Measurements from ENCODE around the gene CCDC82. TPM values are rescaled to one million over a fixed set of nuclear protein-coding genes. Genes with fewer than 3 reads are reported as not detected.

The CCDC82 gene
- polyA plus RNA-seq, 1 experiment: 4.6 TPM

GRCh38 chr11:96329855-96330510, 59.7 kb downstream of the CCDC82 start:
- CTCF ChIA-PET: interaction anchor here (1.1 kb wide), 1 partner anchor 9 kb away, joined by 4 read pairs; no protein-coding TSS in a partner anchor
- no peaks in the 10 kb centered on the region for H3K27me3 ChIP-seq (ENCODE audit: control insufficient read depth, insufficient read depth, low read length)
- TF ChIP-seq CTCF (IDR thresholded peaks at IDR 0.05; ENCODE audit: insufficient read depth, low read depth, low read length): no peak
- POLR2A ChIA-PET: no interaction called here
- DNase-seq (ENCODE audit: low read depth): no peak
- H3K4me3 ChIP-seq (ENCODE audit: low read depth, low read length): no peak overlapping the region
- H3K36me3 ChIP-seq (ENCODE audit: control insufficient read depth, insufficient read depth, low read length): peaks cover 2% of the 10 kb centered on the region; the same call in 1 of the 2 replicates

GRCh38 chr11:96329419-96329818, 60.3 kb downstream of the CCDC82 start:
- no peaks in the 10 kb centered on the region for H3K27me3 ChIP-seq (ENCODE audit: control insufficient read depth, insufficient read depth, low read length)
- POLR2A ChIA-PET: no interaction called here
- no peak for DNase-seq (ENCODE audit: low read depth)
- no peak overlapping the region for H3K4me3 ChIP-seq (ENCODE audit: low read depth, low read length)
- TF ChIP-seq CTCF (IDR thresholded peaks at IDR 0.05; ENCODE audit: insufficient read depth, low read depth, low read length): no peak
- CTCF ChIA-PET: no interaction called here
- no peaks in the 10 kb centered on the region for H3K36me3 ChIP-seq (ENCODE audit: control insufficient read depth, insufficient read depth, low read length)

GRCh38 chr11:96328395-96329010, 61.2 kb downstream of the CCDC82 start:
- POLR2A ChIA-PET: interaction anchor here (0.6 kb wide), 1 partner anchor 282 kb away, joined by 4 read pairs; no protein-coding TSS in a partner anchor
- CTCF ChIA-PET: interaction anchor here (0.6 to 0.7 kb wide), 2 partner anchors 15 to 472 kb away, joined by 3 to 4 read pairs; partner anchors contain the start of gene MAML2
- H3K4me3 ChIP-seq (ENCODE audit: low read depth, low read length): no peak overlapping the region

GRCh38 chr11:96326959-96327358, 62.8 kb downstream of the CCDC82 start:
- no peaks in the 10 kb centered on the region for H3K36me3 ChIP-seq (ENCODE audit: control insufficient read depth, insufficient read depth, low read length)
- no peak for TF ChIP-seq CTCF (IDR thresholded peaks at IDR 0.05; ENCODE audit: insufficient read depth, low read depth, low read length)
- ChIA-PET CTCF (no interaction called here), POLR2A (no interaction called here)
- no peak for DNase-seq (ENCODE audit: low read depth)
- no peak overlapping the region for H3K4me3 ChIP-seq (ENCODE audit: low read depth, low read length)
- H3K27me3 ChIP-seq (ENCODE audit: control insufficient read depth, insufficient read depth, low read length): no peaks in the 10 kb centered on the region

More at GRCh38 chr11:96328395-96329010, 61.2 kb downstream of the CCDC82 start:
- Histone ChIP-seq H3K36me3 (ENCODE audit: control insufficient read depth, insufficient read depth, low read length) (no peaks in the 10 kb centered on the region), H3K27me3 (ENCODE audit: control insufficient read depth, insufficient read depth, low read length) (no peaks in the 10 kb centered on the region)
- TF ChIP-seq CTCF (IDR thresholded peaks at IDR 0.05; ENCODE audit: insufficient read depth, low read depth, low read length): no peak
- no peak for DNase-seq (ENCODE audit: low read depth)

- CTCF ChIA-PET: interaction anchor here (0.8 to 1.5 kb wide), 3 partner anchors 13 to 18 kb away, joined by 3 to 4 read pairs (median 3); partner anchors contain the start of gene MAML2
- DNase-seq (ENCODE audit: low read depth): peak; percentile 68
- H3K4me3 ChIP-seq (ENCODE audit: low read depth, low read length): no peak overlapping the region
- POLR2A ChIA-PET: no interaction called here
- no peaks in the 10 kb centered on the region for H3K36me3 ChIP-seq (ENCODE audit: control insufficient read depth, insufficient read depth, low read length)
- no peak for TF ChIP-seq CTCF (IDR thresholded peaks at IDR 0.05; ENCODE audit: insufficient read depth, low read depth, low read length)
- H3K27me3 ChIP-seq (ENCODE audit: control insufficient read depth, insufficient read depth, low read length): no peaks in the 10 kb centered on the region
Measured at GRCh38 chr11:96324912-96325311, 64.8 kb downstream of the CCDC82 start.

All from BJ (cell line).